T-helper 2 cell (primary cell): ENCODE results near the gene WFIKKN2.
A peak's percentile ranks its signal among the peaks of the same experiment; 100 is the strongest.
"Not testable (repeated sequence)": the region's sequence is repeated elsewhere in the genome, so short reads cannot be mapped to it uniquely, and the experiment has no call there.

ENCODE experiments used
- DNase-seq, 5 experiments: peaks; one replicate each; pipeline versions ENCODE4 v3.0.0 to v3.0.0-alpha.2; 2012 to 2022

WFIKKN2 gene

DNA sequence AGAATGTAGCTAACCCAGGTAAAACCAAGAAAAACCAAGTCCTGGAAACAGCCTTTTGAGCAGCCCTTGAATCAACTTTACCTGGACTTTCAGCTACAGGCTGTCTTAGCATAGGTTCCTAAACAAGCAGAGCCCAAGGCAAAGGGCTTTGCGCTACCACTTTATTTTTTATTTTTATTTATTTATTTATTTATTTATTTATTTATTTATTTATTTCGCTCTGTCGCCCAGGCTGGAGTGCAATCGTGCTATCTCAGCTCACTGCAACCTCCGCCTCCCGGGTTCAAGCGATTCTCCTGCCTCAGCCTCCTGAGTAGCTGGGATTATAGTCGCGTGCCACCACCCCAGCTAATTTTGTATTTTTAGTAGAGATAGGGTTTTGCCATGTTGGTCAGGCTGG is 41.7 kb downstream of the WFIKKN2 start:
- not testable (repeated sequence) for DNase-seq

DNA sequence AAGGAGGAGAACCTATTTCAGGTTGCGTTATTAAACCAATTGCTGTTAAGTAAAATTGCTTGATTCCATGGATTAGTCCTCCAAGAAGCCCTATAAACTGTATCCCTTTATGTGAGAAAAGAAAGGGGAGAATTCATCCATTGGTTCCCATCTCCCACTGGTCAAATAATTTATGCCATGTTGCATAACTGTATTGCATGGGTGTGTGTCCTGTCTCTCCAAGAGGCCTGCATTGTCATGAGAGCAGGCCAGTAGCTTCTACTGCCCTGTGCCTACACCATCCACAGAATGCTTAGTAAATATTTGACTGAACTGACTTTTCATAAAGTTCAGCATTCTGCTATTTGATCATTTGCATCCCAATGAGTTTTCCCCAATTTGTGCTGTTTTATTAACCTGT is 42.5 kb downstream of the WFIKKN2 start:
- DNase-seq = no peak

DNA sequence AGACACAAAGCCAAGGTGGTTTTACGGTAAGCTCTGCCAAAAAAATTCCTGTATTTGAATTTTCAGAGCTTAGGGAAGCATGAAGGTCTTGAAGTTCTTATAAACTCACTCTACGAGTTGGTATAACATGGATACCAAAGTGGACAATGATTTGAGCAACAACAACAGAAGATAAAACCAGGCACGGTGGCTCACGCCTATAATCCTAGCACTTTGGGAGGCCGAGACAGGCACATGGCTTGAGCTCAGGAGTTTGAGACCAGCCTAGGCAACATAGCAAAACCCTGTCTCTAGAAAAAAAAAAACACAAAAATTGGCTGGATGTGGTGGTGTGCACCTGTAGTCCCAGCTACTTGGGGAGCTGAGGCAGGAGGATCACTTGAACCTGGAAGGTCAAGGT is 43.7 kb downstream of the WFIKKN2 start:
- no peak for DNase-seq

DNA sequence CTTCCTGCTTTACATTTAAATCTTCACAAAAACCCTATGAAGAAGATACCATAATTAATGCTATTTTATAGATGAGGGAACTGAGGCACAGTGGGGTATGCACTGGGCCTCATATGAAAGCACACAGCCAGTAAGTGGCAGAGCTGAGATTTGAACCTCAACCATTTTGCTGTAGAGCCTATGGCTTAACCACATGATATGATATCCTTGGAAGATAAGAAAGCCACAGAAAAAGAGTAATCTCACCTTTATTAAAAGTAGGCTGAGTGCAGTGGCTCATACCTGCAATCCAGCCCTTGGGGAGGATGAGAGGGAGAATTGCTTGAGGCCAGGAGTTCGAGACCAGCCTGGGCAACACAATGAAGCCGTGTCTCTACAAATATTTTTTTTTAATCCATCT is 45.8 kb downstream of the WFIKKN2 start:
- peak in 1 of 5 experiments; percentile 72 for DNase-seq

DNA sequence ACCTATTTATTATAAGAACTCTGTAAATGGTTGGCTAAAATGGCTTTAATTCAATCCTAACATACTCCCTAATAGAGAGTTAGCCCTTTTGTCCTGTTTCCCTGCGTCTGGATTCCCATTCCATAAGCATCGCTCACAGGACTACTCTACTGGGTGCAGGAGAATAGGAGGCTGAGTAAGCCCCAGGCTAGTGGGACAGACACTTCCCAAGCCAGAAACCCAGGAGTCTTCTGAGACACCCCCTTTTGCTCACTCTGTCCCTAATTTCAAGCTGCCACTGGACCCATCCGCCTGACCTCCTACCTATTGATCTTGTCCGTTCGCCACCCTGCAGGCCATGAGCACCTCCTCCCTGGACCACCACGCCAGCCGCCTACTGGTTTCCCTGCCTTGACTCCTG is 47.5 kb downstream of the WFIKKN2 start:
- no peak for DNase-seq

DNA sequence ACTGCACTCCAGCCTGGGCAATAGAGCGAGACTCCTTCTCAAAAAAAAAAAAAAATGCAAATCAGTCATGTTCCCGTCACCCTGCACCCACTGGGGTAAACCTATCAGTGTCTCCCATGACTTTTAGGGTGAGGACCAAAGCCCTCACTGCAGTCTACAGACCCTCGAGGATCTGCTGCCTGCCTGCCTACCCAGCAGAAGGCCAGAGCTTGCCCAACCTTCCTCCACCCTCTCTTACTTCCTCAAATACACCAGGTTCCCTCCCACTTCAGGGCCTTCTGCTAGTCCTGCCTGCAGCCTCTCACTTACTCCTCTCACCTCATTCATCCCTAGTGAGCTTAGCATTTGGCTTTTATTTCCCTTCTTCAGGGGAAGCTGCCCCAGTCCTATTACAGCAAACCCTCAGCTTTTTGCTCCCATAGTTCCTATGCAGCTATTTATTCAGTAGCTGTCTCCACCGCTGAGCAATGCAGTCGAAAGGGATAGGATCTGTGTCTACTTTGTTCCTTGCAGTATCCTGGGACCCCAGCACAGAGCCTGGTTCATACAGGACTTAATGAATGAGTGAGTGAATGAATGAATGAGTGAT is 48.6 kb downstream of the WFIKKN2 start:
- DNase-seq = no peak

DNA sequence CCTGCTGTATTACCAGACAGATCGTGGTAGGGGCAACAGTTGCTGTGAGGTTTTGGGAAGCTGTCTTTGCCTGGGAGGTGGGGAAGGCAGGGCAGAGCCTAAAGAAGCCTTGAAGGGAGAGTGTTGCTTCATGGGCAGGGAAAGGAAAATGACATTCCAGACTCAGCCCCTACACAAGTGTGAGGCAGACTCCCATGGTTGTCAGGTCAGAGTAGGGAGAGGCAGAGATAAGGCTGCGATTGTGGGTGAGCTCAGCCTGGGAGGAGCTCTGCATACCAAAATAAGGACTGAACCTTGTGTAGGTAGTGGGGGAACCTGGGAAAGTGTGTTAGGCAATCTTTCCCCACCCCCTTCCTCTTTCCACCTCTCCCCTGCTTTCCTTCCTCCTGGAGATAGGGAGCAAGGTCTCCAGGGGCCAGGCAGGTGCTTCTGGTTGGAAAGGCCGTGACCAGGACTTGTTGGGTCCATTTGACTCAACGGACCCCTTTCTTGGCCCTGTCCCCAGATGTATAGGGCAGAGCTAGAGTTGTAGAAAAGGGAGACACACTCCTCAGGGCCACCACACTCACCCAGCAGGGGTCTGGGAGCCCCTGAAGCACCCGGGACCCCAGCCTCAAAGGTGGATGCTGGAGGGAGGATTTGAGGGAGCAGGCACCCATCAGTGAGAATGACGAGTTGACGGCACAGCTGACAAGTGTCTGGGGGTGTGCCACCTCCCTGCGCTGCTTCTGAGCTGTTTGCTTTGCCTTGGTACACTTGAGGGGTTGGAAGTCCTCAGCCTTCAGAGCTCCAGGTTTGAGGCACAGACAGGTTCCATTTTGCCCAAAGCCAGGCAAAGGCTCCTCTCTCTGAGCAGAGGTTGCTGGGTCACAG is 49.3 kb downstream of the WFIKKN2 start:
- DNase-seq = no peak

DNA sequence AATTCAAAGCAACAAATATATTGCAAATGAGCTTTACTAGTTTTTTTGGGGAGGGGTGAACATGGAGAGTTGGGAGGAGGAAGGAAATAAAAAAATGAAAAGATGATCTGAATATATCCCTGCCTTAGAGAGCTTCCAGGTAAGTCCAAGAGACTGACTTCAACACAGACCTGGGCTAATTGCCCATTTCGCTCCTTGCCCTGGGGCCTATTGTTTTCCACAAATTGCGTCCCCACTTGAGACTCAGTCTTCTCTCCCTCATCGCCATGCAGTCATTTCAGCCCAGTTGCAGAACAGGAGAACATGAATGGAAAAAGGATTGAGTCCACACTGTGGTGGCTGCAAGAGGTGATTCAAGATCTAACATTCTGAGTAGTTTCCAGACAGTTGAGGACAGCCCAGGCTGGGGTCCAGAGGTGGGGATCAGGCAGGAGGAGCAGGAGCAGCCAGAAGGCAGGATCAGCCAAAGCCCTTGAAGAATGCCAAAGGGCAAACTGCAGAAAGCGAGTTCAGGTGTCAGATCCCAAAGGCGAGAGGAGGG is 52.4 kb downstream of the WFIKKN2 start:
- no peak for DNase-seq

DNA sequence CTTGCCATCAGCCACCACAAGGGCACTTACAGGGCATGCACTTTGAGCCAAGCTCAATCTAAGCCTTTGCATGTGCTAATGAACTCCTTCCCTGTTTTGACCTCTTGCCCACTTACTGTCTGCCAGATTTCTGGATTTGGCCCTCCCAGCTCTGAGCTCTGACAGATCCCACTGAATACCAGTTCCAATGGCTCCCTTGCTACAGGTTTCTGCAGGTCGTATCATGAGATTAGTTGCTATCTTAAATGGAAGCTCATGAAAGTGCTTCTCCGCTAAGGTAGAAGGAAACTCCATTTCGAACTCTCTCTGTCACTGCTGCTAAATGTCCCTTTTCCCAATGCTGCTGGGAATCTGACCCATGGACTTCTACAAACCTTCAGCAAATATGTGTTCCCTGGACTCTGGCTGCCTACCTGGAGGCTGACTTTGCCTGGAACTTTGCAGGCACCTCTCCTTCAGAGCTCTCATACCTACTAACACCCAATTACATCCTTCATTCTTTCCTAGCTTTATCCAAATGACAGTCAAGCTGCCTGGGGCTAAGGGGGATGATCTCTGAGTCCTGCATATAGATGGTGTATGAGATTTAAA is 54.2 kb downstream of the WFIKKN2 start:
- DNase-seq = no peak

DNA sequence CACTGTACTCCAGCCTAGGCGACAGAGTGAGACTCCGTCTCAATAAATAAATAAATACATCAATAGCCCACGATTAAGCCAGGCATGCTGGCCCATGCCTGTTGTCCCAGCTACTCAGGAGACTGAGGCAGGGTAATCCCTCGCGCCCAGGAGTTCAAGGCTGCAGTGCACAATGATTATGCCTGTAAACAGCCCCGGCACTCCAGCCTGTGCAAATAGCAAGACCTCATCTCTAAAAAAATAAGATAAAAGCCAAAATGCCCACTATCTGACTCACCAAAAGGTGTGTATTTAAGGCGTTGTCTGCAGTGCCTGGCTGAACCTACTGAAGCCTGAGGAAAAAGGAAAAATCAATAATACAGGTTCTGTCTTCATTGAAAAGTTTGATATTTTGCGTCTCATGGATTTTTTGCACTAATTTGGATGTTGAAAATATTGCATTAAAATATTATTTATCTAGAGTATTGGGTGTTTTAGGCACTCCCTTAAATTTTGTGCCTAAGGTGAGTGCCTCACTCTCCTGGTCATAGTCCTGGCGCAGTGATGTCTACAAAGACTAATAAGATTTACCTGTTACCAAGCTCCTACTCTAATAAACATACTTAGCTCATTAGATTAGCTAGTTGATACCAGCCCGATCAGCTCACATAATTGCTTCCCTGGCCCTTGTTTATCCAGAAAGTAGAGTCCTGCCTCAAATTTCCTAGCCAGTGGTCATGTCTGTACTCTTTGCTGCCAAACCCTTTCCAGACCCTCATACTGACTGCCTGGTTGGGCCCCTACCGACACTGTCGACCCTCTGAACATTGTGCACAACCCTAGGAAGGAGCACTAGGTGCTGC is 55.5 kb downstream of the WFIKKN2 start:
- no peak for DNase-seq

DNA sequence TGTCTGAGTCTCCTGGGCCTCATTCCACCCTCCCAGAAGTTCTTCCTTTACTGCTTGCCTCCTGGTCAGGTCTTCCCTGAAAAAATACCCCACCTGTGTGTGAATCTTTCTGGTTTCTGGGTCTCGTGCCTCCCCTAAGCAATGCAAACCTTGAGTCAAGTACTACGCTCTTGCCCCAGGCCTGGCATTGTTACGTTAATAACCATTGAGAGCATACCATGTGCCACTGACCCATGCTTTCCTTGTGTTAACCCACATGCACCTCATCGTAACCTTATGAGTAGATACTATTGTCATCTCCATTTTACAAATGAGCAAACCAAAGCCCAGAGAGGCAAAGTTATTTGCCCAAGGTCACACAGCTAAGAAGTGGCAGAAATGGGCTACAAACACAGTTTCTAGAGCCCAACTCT is 56.2 kb downstream of the WFIKKN2 start:
- DNase-seq = no peak
